K562 (cell line): ENCODE data around the gene DPAGT1.

Experiments
- PHF21A ChIP-seq: fragments of 450-650 bp; IDR thresholded peaks from 2 replicates; pipeline ENCODE4 v1.6.1; 2017; ENCODE audit warnings: low read depth, borderline replicate concordance
- SMC3 ChIP-seq: conservative IDR thresholded peaks from 2 replicates; pipeline ENCODE4 v1.6.1; 2011; ENCODE audit warnings: low read depth, low read length, improper control_type of control experiment; ENCODE audit not compliant: insufficient read depth
- ZFX ChIP-seq: sonication (generic); formaldehyde crosslinking; IDR thresholded peaks from 2 replicates; pipeline ENCODE4 v1.8.0; 2022; ENCODE audit warnings: mild to moderate bottlenecking, missing genetic modification reagents, moderate library complexity
- ZNF3 ChIP-seq: fragments of 250-450 bp; sonication (Bioruptor Pico); IDR thresholded peaks from 2 replicates; pipeline ENCODE4 v1.5.0; 2021; ENCODE audit warnings: mild to moderate bottlenecking, moderate library complexity
- ZNF589 ChIP-seq: fragments of 200-800 bp; sonication (Bioruptor generic); IDR thresholded peaks from 2 replicates; pipeline ENCODE4 v1.6.1; 2016; ENCODE audit warnings: low read depth, missing genetic modification characterization, missing compliant biosample characterization

GRCh38 chr11:119118946-119119345 is 17.3 kb upstream of the DPAGT1 start:
- TF ChIP-seq ZFX (CRISPR knock-in tag), result no peak
- no peak for TF ChIP-seq SMC3
- TF ChIP-seq PHF21A, result no peak
- no peak for TF ChIP-seq ZNF589 (CRISPR knock-in tag)
- no peak for TF ChIP-seq ZNF3 (CRISPR knock-in tag)
